SK-N-SH (cell line): ENCODE results near the gene GLTP. TPM values are rescaled to one million over a fixed set of nuclear protein-coding genes. Genes with fewer than 3 reads are reported as not detected.

Experiments
- CTCF ChIA-PET: fragments of 300-600, 350-600 bp; formaldehyde crosslinking; extraction: SDS; loops from one replicate; lab custom pipeline; 2021; lab: Yijun Ruan, JAX
- POLR2A ChIA-PET: fragments of 350-600 bp; sonication (Branson Sonifier 250); formaldehyde crosslinking; extraction: SDS; loops from one replicate; lab custom pipeline; 2020; ENCODE audit warnings: antibody characterized with exemption, inconsistent platforms; lab: Yijun Ruan, JAX
- DNase-seq: peaks from one replicate; pipeline ENCODE4 v3.0.0; 2012
- H2AFZ ChIP-seq: fragments of 200-600 bp; sonication (generic); 2 replicates; pipeline ENCODE4 v1.8.1; 2016; ENCODE audit warnings: antibody characterized with exemption, mild to moderate bottlenecking, low read depth
- H3F3A ChIP-seq: fragments of 200-600 bp; sonication (generic); replicated peaks from 2 replicates; pipeline ENCODE3; 2016; ENCODE audit warnings: antibody characterized with exemption, mild to moderate bottlenecking; ENCODE audit not compliant: insufficient read depth
- H3K27ac ChIP-seq, 2 experiments: fragments of 200-500 bp in 1 of 2; fragments of 200-600 bp in 1 of 2; sonication (Bioruptor generic) in 1 of 2; sonication (generic), shearing (Covaris generic) in 1 of 2; 2 replicates each; pipeline versions ENCODE4 v1.5.1 to v1.6.1; 2014 to 2016; ENCODE audit warnings: low read depth in 2 of 2, inconsistent platforms in 1 of 2, low read length in 1 of 2, mild to moderate bottlenecking in 1 of 2, mixed read lengths in 1 of 2
- H3K27me3 ChIP-seq: fragments of 200-600 bp; sonication (generic), shearing (Covaris generic); 2 replicates; pipeline ENCODE4 v1.6.1; 2016; ENCODE audit warnings: mixed run types; ENCODE audit not compliant: insufficient read depth
- H3K36me3 ChIP-seq, 2 experiments: fragments of 200-500 bp in 1 of 2; fragments of 200-600 bp in 1 of 2; sonication (Bioruptor generic) in 1 of 2; sonication (generic) in 1 of 2; replicated peaks in 1 of 2; 2 replicates each; pipeline versions ENCODE3 to v1.5.1; 2014 to 2016; ENCODE audit warnings: low read length in 1 of 2, mild to moderate bottlenecking in 1 of 2; ENCODE audit not compliant: insufficient read depth in 2 of 2, control insufficient read depth in 1 of 2
- H3K4me1 ChIP-seq, 2 experiments: fragments of 200-500 bp in 1 of 2; fragments of 200-600 bp in 1 of 2; sonication (Bioruptor generic) in 1 of 2; sonication (generic), shearing (Covaris generic) in 1 of 2; 2 replicates each; pipeline versions ENCODE4 v1.5.1 to v1.6.1; 2014 to 2016; ENCODE audit warnings: low read depth in 1 of 2, low read length in 1 of 2, mixed run types in 1 of 2; ENCODE audit not compliant: insufficient read depth in 2 of 2, control insufficient read depth in 1 of 2
- H3K4me2 ChIP-seq: fragments of 200-600 bp; sonication (generic), shearing (Covaris generic); 2 replicates; pipeline ENCODE4 v1.6.1; 2017; ENCODE audit warnings: mixed run types
- H3K4me3 ChIP-seq, 2 experiments: fragments of 200-500 bp in 1 of 2; fragments of 200-600 bp in 1 of 2; sonication (Bioruptor generic) in 1 of 2; sonication (generic), shearing (Covaris generic) in 1 of 2; 2 replicates each; pipeline versions ENCODE4 v1.5.1 to v1.8.1; 2014 to 2016; ENCODE audit warnings: low read depth in 2 of 2, inconsistent platforms in 1 of 2, low read length in 1 of 2, mild to moderate bottlenecking in 1 of 2, mixed read lengths in 1 of 2, moderate library complexity in 1 of 2
- H3K79me2 ChIP-seq: fragments of 200-600 bp; sonication (generic); 2 replicates; pipeline ENCODE4 v1.8.1; 2017; ENCODE audit warnings: mild to moderate bottlenecking; ENCODE audit not compliant: insufficient read depth
- H3K9ac ChIP-seq: fragments of 200-600 bp; sonication (generic); 2 replicates; pipeline ENCODE4 v1.6.1; 2017; ENCODE audit warnings: mixed run types
- H3K9me2 ChIP-seq: fragments of 200-600 bp; sonication (generic); 2 replicates; pipeline ENCODE4 v1.6.1; 2017; ENCODE audit warnings: mixed run types
- H3K9me3 ChIP-seq: fragments of 200-600 bp; sonication (generic); 2 replicates; pipeline ENCODE4 v1.6.1; 2017; ENCODE audit warnings: mixed run types, mild to moderate bottlenecking, moderate library complexity
- H4K20me1 ChIP-seq: fragments of 200-600 bp; sonication (generic); 2 replicates; pipeline ENCODE4 v1.6.1; 2017; ENCODE audit warnings: mild to moderate bottlenecking, mixed run types; ENCODE audit not compliant: insufficient read depth
- CHD2 ChIP-seq: fragments of 150-350 bp; IDR thresholded peaks from 2 replicates; pipeline ENCODE4 v1.6.1; 2018; ENCODE audit warnings: low read length; ENCODE audit not compliant: partially characterized antibody
- EP300 ChIP-seq, 2 experiments: IDR thresholded peaks; 2 replicates each; pipeline versions ENCODE4 v1.4.0 to v1.6.1; 2012; ENCODE audit warnings: borderline replicate concordance in 1 of 2, low read depth in 1 of 2, low read length in 1 of 2
- EZH2phosphoT487 ChIP-seq: fragments of 200-600 bp; sonication (generic); IDR thresholded peaks from 2 replicates; pipeline ENCODE4 v1.6.1; 2017; ENCODE audit warnings: low read depth, mixed run types, mild to moderate bottlenecking, antibody characterized with exemption, moderate library complexity, borderline replicate concordance
- FOSL2 ChIP-seq: IDR thresholded peaks from 2 replicates; pipeline ENCODE4 v1.4.0; 2012; ENCODE audit warnings: low read depth, mild to moderate bottlenecking, moderate library complexity, borderline replicate concordance
- FOXM1 ChIP-seq: IDR thresholded peaks from 2 replicates; pipeline ENCODE4 v1.4.0; 2012; ENCODE audit warnings: low read depth, mild to moderate bottlenecking
- GABPA ChIP-seq: IDR thresholded peaks from 2 replicates; pipeline ENCODE4 v1.4.0; 2012; ENCODE audit warnings: low read depth, mild to moderate bottlenecking
- GATA2 ChIP-seq: sonication (generic); formaldehyde crosslinking; IDR thresholded peaks from 2 replicates; pipeline ENCODE4 v1.5.0; 2020; ENCODE audit warnings: mild to moderate bottlenecking, missing genetic modification reagents
- JUND ChIP-seq: IDR thresholded peaks from 2 replicates; pipeline ENCODE4 v1.4.0; 2012
- MAX ChIP-seq: IDR thresholded peaks from 2 replicates; pipeline ENCODE4 v1.4.0; 2012; ENCODE audit warnings: low read depth
- MXI1 ChIP-seq: IDR thresholded peaks from 2 replicates; pipeline ENCODE4 v1.6.1; 2012; ENCODE audit warnings: mild to moderate bottlenecking, low read depth, low read length, improper control_type of control experiment
- NRF1 ChIP-seq: IDR thresholded peaks from 2 replicates; pipeline ENCODE4 v1.6.1; 2012; ENCODE audit warnings: low read depth, mild to moderate bottlenecking, low read length
- RCOR1 ChIP-seq: fragments of 150-350 bp; IDR thresholded peaks from 2 replicates; pipeline ENCODE4 v1.6.1; 2017; ENCODE audit warnings: antibody characterized with exemption, low read length
- SIN3A ChIP-seq: IDR thresholded peaks from 2 replicates; pipeline ENCODE4 v1.6.1; 2012; ENCODE audit warnings: low read depth, mild to moderate bottlenecking, low read length, moderate library complexity, borderline replicate concordance
- SMC3 ChIP-seq: IDR thresholded peaks from 2 replicates; pipeline ENCODE4 v1.6.1; 2012; ENCODE audit warnings: low read depth, low read length, improper control_type of control experiment
- TAF1 ChIP-seq: IDR thresholded peaks from 2 replicates; pipeline ENCODE4 v1.6.1; 2012; ENCODE audit warnings: low read depth, mild to moderate bottlenecking, low read length, moderate library complexity, borderline replicate concordance
- TCF12 ChIP-seq: IDR thresholded peaks from 2 replicates; pipeline ENCODE4 v1.4.0; 2012
- USF2 ChIP-seq: fragments of 150-350 bp; IDR thresholded peaks from 2 replicates; pipeline ENCODE4 v1.6.1; 2017; ENCODE audit warnings: antibody characterized with exemption, low read length, low read depth, borderline replicate concordance
- YY1 ChIP-seq: IDR thresholded peaks from 2 replicates; pipeline ENCODE4 v1.4.0; 2012; ENCODE audit warnings: low read depth, mild to moderate bottlenecking
- ZBTB33 ChIP-seq: IDR thresholded peaks from 2 replicates; pipeline ENCODE4 v1.4.0; 2012; ENCODE audit warnings: low read depth, borderline replicate concordance
- WGBS: methylation state at CpG from one replicate; pipeline ENCODE4 v1.1.6; 2017; ENCODE audit warnings: low lambda C conversion rate; 5-methylcytosine and 5-hydroxymethylcytosine counted together
- polyA plus RNA-seq, 3 experiments: library from polyadenylated mRNA; depleted of rRNA; stranded (reverse); fragments of >200 nt; gene quantifications; 2 replicates each; pipeline ENCODE4 v1.2.3, GENCODE V29; 2012

Gene GLTP
- polyA plus RNA-seq, 1 of the 3 experiments (the other 2 are of a cell fraction) = 23.0 TPM

- H3K36me3 ChIP-seq = peaks cover 4 to 16% of the 10 kb centered on the region in 2 experiments
- no peak for DNase-seq
- H3K9ac ChIP-seq = no peak overlapping the region
- no peak overlapping the region for H3K4me3 ChIP-seq
- H3K9me2 ChIP-seq = no peaks in the 10 kb centered on the region
- no peaks in the 10 kb centered on the region for H3K27me3 ChIP-seq
- POLR2A ChIA-PET = no interaction called here
- H2AFZ ChIP-seq = no peak overlapping the region
- CTCF ChIA-PET = no interaction called here
- no peak overlapping the region for H3K27ac ChIP-seq
- TF ChIP-seq GABPA (no peak), NRF1 (no peak), GATA2 (CRISPR knock-in tag) (no peak), SIN3A (no peak), EZH2phosphoT487 (no peak), USF2 (no peak), CHD2 (no peak), FOXM1 (no peak), YY1 (no peak), MXI1 (no peak), ZBTB33 (no peak), JUND (no peak), TCF12 (no peak), SMC3 (no peak), EP300 (IDR thresholded peaks at IDR 0.05; ENCODE audit: borderline replicate concordance in 1 of 2, low read depth in 1 of 2, low read length in 1 of 2) (no peak), TAF1 (no peak), FOSL2 (no peak), MAX (no peak), RCOR1 (no peak)
- H3K4me1 ChIP-seq = no peaks in the 10 kb centered on the region; a peak in 1 of 4 replicates
- 99% methylated on average over 5 of the region's 5 CpGs for WGBS
- no peaks in the 10 kb centered on the region for H3K9me3 ChIP-seq
- no peaks in the 10 kb centered on the region for H3F3A ChIP-seq
- no peak overlapping the region for H3K4me2 ChIP-seq
- H3K79me2 ChIP-seq = peaks cover 4% of the 10 kb centered on the region; the same call in 1 of the 2 replicates
- no peaks in the 10 kb centered on the region for H4K20me1 ChIP-seq
These were observed 19.4 kb downstream of the GLTP start for GRCh38 chr12:109860977-109861376.
